ENCODE data around the gene CIRBP. TPM values are rescaled to one million over a fixed set of nuclear protein-coding genes. Genes with fewer than 3 reads are reported as not detected.

The CIRBP gene
- total and polyA plus RNA-seq, 2 of the 13 experiments (the other 11 are each of a cell fraction or from before 2014, with no cell fraction given), result 133 to 140 TPM

- TF ChIP-seq PRDM15 (CRISPR knock-in tag; IDR thresholded peaks at IDR 0.05), result no peak
- 0 out of 2 replicates have a peak, but pooled peaks have one; percentile 1 for TF ChIP-seq ELF3 (CRISPR knock-in tag; IDR thresholded peaks at IDR 0.05)
- 0 out of 2 replicates have a peak, but pooled peaks have one; percentile 54 for TF ChIP-seq ARHGAP35 (CRISPR knock-in tag; IDR thresholded peaks at IDR 0.05; ENCODE audit: borderline replicate concordance)
- 0 out of 2 replicates have a peak, but pooled peaks have one; percentile 31 for TF ChIP-seq DNMT3B (CRISPR knock-in tag; conservative IDR thresholded peaks at IDR 0.05)
- TF ChIP-seq NAIF1 (CRISPR knock-in tag; IDR thresholded peaks at IDR 0.05; ENCODE audit: borderline replicate concordance), result no peak
- TF ChIP-seq ZBTB4 (CRISPR knock-in tag; IDR thresholded peaks at IDR 0.05; ENCODE audit: borderline replicate concordance), result peak; percentile 51; the same call in 1 of the 2 replicates
- TF ChIP-seq ZSCAN12 (CRISPR knock-in tag; IDR thresholded peaks at IDR 0.05), result no peak
- peak; percentile 65; the same call in 1 of the 2 replicates for TF ChIP-seq ZNF230 (CRISPR knock-in tag; IDR thresholded peaks at IDR 0.05)
- no peak for TF ChIP-seq FOSL1 (CRISPR knock-in tag; IDR thresholded peaks at IDR 0.05; ENCODE audit: borderline replicate concordance)
- TF ChIP-seq ZXDC (CRISPR knock-in tag; IDR thresholded peaks at IDR 0.05), result no peak
- peak; percentile 81 for TF ChIP-seq HDAC1 (CRISPR knock-in tag; IDR thresholded peaks at IDR 0.05)
- TF ChIP-seq SCMH1 (CRISPR knock-in tag; IDR thresholded peaks at IDR 0.05; ENCODE audit: borderline replicate concordance), result no peak
- TF ChIP-seq MXI1 (IDR thresholded peaks at IDR 0.05; ENCODE audit: borderline replicate concordance, low read depth, low read length), result no peak
- no peak for TF ChIP-seq ZNF451 (CRISPR knock-in tag; IDR thresholded peaks at IDR 0.05)
- TF ChIP-seq GLMP (CRISPR knock-in tag; IDR thresholded peaks at IDR 0.05; ENCODE audit: borderline replicate concordance), result no peak
- TF ChIP-seq RBM22 (optimal IDR thresholded peaks at IDR 0.05; ENCODE audit: low read length), result no peak
- no peak for TF ChIP-seq BCL6 (CRISPR knock-in tag; IDR thresholded peaks at IDR 0.05)
These were observed 7.0 kb downstream of the CIRBP start (continued) for GRCh38 chr19:1275976-1276627.

Measured in HepG2 (cell line).